Mesenteric fat pad (tissue), 1 donor: Measurements from ENCODE around the gene C21orf58. TPM values are rescaled to one million over a fixed set of nuclear protein-coding genes. Genes with fewer than 3 reads are reported as not detected.
A peak's percentile ranks its signal among the peaks of the same experiment; 100 is the strongest.

ENCODE experiments used
- DNase-seq: peaks from one replicate; pipeline ENCODE4 v3.0.0-alpha.2; 2020; ENCODE audit warnings: low spot score
- total RNA-seq: library from RNA; stranded (reverse); fragmentation: NEBNext Ultra II Directional; extraction: Animal tissue kit (Norgen Biotek cat#: 25700); gene quantifications from one replicate; pipeline ENCODE4 v1.2.1, GENCODE V29; 2021
- donor health status: DM: yes; HTN: yes; CAD: no.

The C21orf58 gene
- total RNA-seq, 1 donor from 2014 or later, result 0.96 TPM

DNA sequence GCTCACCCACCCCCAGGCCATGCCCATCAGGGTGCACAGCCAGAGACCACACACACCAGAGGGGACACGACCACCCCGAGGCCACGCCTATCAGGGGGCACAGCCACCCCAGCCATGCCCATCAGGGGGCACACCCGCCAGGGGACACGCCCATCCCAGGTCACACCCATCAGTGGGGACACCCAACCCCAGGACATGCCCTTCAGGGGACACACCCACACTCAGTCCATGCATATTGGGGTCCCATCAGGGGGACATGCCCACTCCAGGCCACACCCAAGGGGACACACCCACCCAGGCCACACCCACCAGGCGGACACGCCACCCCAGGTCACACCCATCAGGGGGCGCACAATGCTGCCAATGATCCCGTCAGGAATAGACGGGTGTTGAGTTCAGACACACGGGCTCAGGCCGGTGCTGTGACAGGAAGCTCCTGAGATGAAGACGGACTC, 59.0 kb downstream of the C21orf58 start:
- DNase-seq, result no peak

DNA sequence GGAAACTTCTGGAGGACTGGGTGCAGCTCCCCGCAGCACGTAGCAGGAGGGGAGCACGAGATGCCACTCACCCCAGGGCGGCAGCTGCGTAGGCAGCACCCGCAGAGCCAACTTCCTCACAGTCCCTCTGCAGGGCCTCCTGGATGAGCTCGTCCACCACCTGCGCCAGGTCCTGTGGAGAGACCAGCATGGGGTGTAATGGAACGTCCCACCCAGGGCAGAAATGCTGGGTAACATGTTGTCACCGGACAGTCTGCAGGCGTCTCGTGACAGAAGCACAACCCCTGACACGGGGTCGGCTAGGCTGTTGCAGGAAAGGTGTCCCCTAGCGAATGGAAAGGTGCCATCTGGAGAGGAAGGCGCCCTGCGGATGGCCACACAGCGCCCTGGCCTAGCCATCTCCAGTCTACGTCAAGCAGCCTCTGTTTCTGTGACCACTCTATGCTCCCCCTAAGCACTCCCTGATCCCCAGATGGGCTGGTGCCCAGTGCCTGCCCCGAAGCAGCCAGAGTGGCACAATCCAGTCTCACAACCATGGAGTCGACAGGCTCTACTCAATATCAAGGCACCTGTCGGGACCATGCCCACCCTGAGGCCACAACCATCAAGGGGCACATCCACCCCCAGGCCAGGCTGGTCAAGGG, 59.5 kb downstream of the C21orf58 start:
- no peak for DNase-seq

- peak; percentile 71 for DNase-seq
Observed at GRCh38 chr21:46256501-46256994, 67.1 kb downstream of the C21orf58 start.

DNA sequence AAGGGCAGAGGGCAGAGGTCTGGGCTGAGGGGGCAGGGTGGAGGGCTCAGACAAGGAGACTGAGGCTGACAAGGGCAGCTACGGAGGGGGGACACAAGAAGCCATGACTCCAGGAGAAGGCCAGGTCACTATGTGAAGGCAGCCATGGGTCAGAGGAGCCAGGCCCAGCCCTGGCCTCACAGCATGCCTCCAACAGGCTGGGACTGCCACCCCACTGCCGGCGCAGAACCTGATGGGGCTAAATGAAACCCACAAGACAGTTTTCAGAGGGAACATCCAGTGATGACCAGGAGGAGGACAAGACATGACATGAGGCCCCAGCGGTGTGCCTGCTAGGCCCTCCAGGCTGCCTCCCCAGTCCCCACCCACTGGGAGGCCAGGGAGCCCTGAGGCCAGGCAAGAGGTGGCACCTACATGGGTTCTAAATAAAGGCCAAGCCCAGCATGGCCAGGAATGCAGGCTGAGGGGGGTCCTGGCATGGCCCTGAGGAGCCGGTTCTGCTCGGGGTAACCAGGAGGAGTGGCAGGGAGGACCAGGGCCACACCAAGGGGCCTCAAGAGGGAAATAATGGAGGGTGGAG, 67.8 kb downstream of the C21orf58 start:
- peak; percentile 49 for DNase-seq

GRCh38 chr21:46255166-46255565, 68.5 kb downstream of the C21orf58 start:
- DNase-seq, result peak; percentile 62

GRCh38 chr21:46254208-46254975, 69.3 kb downstream of the C21orf58 start:
- peak; percentile 80 for DNase-seq

DNA sequence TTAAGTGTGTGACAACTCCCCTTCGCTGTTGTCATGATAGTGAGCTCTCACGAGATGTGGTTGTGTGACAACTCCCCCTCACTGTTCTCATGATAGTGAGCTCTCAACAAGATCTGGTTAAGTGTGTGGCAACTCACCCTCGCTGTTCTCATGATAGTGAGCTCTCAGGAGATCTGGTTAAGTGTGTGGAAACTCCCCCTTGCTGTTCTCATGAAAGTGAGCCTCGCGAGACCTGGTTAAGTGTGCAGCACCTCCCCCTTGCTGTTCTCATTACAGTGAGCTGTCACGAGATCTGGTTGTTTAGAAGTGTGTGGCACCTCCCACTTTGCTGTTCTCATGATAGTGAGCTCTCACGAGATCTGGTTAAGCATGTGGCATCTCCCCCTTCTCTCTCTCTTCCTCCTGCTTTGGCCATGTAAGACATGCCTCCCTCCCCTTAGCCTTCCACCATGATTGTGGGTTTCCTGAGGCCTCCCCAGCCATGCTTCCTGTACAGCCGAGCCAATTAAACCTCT, 70.0 kb downstream of the C21orf58 start:
- DNase-seq, result peak; percentile 12

GRCh38 chr21:46252840-46253239, 70.8 kb downstream of the C21orf58 start:
- peak; percentile 8 for DNase-seq

Other genes with a start within 250 kb of the C21orf58 start
- gene COL6A2, start 225.8 kb downstream of the C21orf58 start, total RNA-seq, result 735 TPM
- 0.32 TPM for gene FTCD, start 168.3 kb downstream of the C21orf58 start, total RNA-seq
- 5.9 TPM for gene SPATC1L, start 139.4 kb downstream of the C21orf58 start, total RNA-seq
- gene LSS, start 95.1 kb downstream of the C21orf58 start, total RNA-seq, result 81.3 TPM
- 89.8 TPM for gene MCM3AP, start 38.3 kb downstream of the C21orf58 start, total RNA-seq
- 11.1 TPM for gene YBEY, start 37.5 kb downstream of the C21orf58 start, total RNA-seq
- 29.4 TPM for gene PCNT, start 286 bp upstream of the C21orf58 start, total RNA-seq
- 33.9 TPM for gene DIP2A, start 135.0 kb upstream of the C21orf58 start, total RNA-seq